Measurements from ENCODE around the gene FAM240A.

- TF ChIP-seq, protein P1, sequence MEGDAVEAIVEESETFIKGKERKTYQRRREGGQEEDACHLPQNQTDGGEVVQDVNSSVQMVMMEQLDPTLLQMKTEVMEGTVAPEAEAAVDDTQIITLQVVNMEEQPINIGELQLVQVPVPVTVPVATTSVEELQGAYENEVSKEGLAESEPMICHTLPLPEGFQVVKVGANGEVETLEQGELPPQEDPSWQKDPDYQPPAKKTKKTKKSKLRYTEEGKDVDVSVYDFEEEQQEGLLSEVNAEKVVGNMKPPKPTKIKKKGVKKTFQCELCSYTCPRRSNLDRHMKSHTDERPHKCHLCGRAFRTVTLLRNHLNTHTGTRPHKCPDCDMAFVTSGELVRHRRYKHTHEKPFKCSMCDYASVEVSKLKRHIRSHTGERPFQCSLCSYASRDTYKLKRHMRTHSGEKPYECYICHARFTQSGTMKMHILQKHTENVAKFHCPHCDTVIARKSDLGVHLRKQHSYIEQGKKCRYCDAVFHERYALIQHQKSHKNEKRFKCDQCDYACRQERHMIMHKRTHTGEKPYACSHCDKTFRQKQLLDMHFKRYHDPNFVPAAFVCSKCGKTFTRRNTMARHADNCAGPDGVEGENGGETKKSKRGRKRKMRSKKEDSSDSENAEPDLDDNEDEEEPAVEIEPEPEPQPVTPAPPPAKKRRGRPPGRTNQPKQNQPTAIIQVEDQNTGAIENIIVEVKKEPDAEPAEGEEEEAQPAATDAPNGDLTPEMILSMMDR (conservative IDR thresholded peaks at IDR 0.05; ENCODE audit: low read depth, low read length), result no peak
- no peak for TF ChIP-seq EZH2 (IDR thresholded peaks at IDR 0.05; ENCODE audit: borderline replicate concordance, low read depth, low read length, poor library complexity, severe bottlenecking)
Observed at GRCh38 chr3:46661776-46662766, 49.7 kb downstream of the FAM240A start.

Measured in A673 (cell line).